Heart right ventricle (tissue), 16 donors: Measurements from ENCODE around the gene MED29. TPM values are rescaled to one million over a fixed set of nuclear protein-coding genes. Genes with fewer than 3 reads are reported as not detected.

Experiments
- ATAC-seq, 8 donors: fragments of 200-7000 bp; cut with Tn5 transposase; one replicate each; pipeline ENCODE4 v1.9.1; 2020; ENCODE audit warnings: mild to moderate bottlenecking in 8 of 8, moderate library complexity in 8 of 8, moderate number of reproducible peaks in 1 of 8
- DNase-seq, 2 donors: peaks; one replicate each; pipeline ENCODE4 v3.0.0-alpha.2; 2020
- H3K27ac ChIP-seq, 10 donors: fragments of 200-600 bp; sonication (generic) in 2 of 10; one replicate each; pipeline versions ENCODE4 v1.5.0 to v1.8.0; 2020 to 2022; ENCODE audit warnings: mild to moderate bottlenecking in 3 of 10
- H3K27me3 ChIP-seq, 7 donors: fragments of 200-600 bp; one replicate each; pipeline ENCODE4 v1.8.0; 2021 to 2022; ENCODE audit warnings: mild to moderate bottlenecking in 2 of 7
- H3K36me3 ChIP-seq, 9 donors: fragments of 200-600 bp; sonication (generic) in 1 of 9; one replicate each; pipeline versions ENCODE4 v1.5.0 to v1.8.0; 2020 to 2022; ENCODE audit warnings: mild to moderate bottlenecking in 2 of 9
- H3K4me1 ChIP-seq, 9 donors: fragments of 200-600 bp; sonication (generic) in 1 of 9; one replicate each; pipeline versions ENCODE4 v1.5.0 to v1.8.0; 2020 to 2022; ENCODE audit warnings: mild to moderate bottlenecking in 4 of 9
- H3K4me3 ChIP-seq, 10 donors: fragments of 200-600 bp; sonication (generic) in 2 of 10; one replicate each; pipeline versions ENCODE4 v1.5.0 to v1.8.0; 2020 to 2022; ENCODE audit warnings: mild to moderate bottlenecking in 7 of 10, moderate library complexity in 2 of 10
- H3K9me3 ChIP-seq, 11 donors: fragments of 200-600 bp in 10 of 11; sonication (generic) in 2 of 11; one replicate each; pipeline versions ENCODE4 v1.5.0 to v1.8.0; 2013 to 2022; ENCODE audit warnings: mild to moderate bottlenecking in 2 of 11, control low read depth in 1 of 11, moderate library complexity in 1 of 11
- WGBS, 2 donors: extraction: QIAGEN DNeasy Blood & Tissue Kit; methylation state at CpG; one replicate each; pipeline ENCODE4 v1.1.7; 2013; ENCODE audit warnings: inconsistent platforms in 1 of 2; 5-methylcytosine and 5-hydroxymethylcytosine counted together
- intact Hi-C, 10 donors: fragments of 100-400 bp; cut with DNase I; formaldehyde crosslinking; loops; one replicate each; pipeline versions ENCODE4 v1.11.1 to v1.14.2; 2022
- polyA plus RNA-seq, 2 donors: library from polyadenylated mRNA; stranded (reverse); fragments of 200-250 nt; gene quantifications; one replicate each; pipeline ENCODE4 v1.2.3, GENCODE V29; 2013
- total RNA-seq, 10 donors: library from RNA; stranded (reverse); fragmentation: NEBNext Ultra II Directional in 3 of 10; extraction: Animal tissue kit (Norgen Biotek cat#: 25700) in 3 of 10; gene quantifications; one replicate each; pipeline versions ENCODE4 v1.2.1 to v1.2.4, GENCODE V29; 2021 to 2023
- TF ChIP-seq, protein P1 (sequence below), 9 donors: fragments of 200-600 bp; sonication (generic) in 2 of 9; IDR thresholded peaks; one replicate each; pipeline versions ENCODE4 v1.5.0 to v1.8.0; 2021 to 2022; ENCODE audit warnings: antibody characterized with exemption in 9 of 9, mild to moderate bottlenecking in 5 of 9, moderate library complexity in 1 of 9
- donor health status: Arrhythmogenic right ventricular cardiomyopathy.
- donor health status: ischemic (EF 13 %, LVEDD 7.1; RV severe dilation, severe dysfunction).
- donor health status: healthy with polysubstance abuse.
- donor health status: DM: no; HTN: yes; CAD: no.
- donor health status: DM: no; HTN: no; CAD: no.
- donor health status: ischemic (EF 25% LVEDD 6.9; RV normal size, moderate dysfunction).
- donor health status: ischemic (EF 25% LVEDD 5.7; RV mildly dilated, moderate dysfunction).
- donor health status: healthy.
- donor health status: DM: yes; HTN: yes; CAD: no.
- donor health status: Ischemic cardiomyopathy.
- donor health status: ischemic (EF 35%, LVEDD 5.7; RV mildly dilated, moderate dysfunction).
- donor health status: nonischemic (EF 11% LVEDD 7.7; RV severe dilation, severe dysfunction).
- donor health status: DM: yes; HTN: yes; CAD: no.
- donor health status: PGD.
- donor health status: ischemic (EF 29% LVEDD 5.4; RV normal size, mild dysfunction).
- donor health status: nonischemic (EF 23%, LVEDD 6.1; RV moderate dilation, normal function).

The MED29 gene
- total and polyA plus RNA-seq, 12 donors = 16.2 to 32.3 (median 27.1) TPM

DNA sequence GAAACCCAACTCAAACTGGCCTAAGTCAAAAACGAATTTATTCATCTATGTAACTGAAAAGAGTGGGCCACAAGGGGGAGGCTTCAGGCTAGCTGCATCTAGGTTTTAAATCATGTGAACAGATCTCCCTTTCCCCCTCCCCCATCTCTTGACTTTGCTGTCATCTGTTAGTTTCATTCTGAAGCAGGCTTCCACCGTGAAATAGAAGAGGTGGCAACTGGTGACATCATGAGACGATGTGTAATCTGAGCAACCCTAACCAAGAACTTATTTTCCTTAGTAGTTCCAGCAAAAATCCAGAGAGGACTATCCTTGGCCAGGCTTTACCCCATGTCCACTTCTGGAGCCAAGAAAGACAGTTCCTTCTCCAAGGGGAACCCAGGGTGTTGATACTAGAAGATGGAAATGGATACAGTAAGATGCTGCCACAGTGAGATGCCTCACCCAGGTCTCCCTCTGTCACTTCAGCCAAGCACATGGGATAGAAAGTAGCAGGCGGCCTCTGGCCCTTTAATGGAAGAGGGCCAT is 39.6 kb upstream of the MED29 start:
- ATAC-seq (peak in 3 of 8 donors; percentile 31 to 54 (median 37)), DNase-seq (no peak)
- intact Hi-C loops = no loop called here
- Histone ChIP-seq H3K9me3 (no peaks in the 10 kb centered on the region), H3K27me3 (no peaks in the 10 kb centered on the region), H3K4me3 (no peak overlapping the region), H3K36me3 (peaks cover 0 to 91% (median 24%) of the 10 kb centered on the region in 9 donors), H3K4me1 (peaks cover 0 to 42% (median 30%) of the 10 kb centered on the region in 9 donors), H3K27ac (peak overlapping the region in 2 of 10 donors; percentile 16 to 23)
- TF ChIP-seq, protein P1, sequence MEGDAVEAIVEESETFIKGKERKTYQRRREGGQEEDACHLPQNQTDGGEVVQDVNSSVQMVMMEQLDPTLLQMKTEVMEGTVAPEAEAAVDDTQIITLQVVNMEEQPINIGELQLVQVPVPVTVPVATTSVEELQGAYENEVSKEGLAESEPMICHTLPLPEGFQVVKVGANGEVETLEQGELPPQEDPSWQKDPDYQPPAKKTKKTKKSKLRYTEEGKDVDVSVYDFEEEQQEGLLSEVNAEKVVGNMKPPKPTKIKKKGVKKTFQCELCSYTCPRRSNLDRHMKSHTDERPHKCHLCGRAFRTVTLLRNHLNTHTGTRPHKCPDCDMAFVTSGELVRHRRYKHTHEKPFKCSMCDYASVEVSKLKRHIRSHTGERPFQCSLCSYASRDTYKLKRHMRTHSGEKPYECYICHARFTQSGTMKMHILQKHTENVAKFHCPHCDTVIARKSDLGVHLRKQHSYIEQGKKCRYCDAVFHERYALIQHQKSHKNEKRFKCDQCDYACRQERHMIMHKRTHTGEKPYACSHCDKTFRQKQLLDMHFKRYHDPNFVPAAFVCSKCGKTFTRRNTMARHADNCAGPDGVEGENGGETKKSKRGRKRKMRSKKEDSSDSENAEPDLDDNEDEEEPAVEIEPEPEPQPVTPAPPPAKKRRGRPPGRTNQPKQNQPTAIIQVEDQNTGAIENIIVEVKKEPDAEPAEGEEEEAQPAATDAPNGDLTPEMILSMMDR (IDR thresholded peaks at IDR 0.05) = no peak
- 54 to 68% methylated on average over 4 of the region's 4 CpGs for WGBS, 2 donors

DNA sequence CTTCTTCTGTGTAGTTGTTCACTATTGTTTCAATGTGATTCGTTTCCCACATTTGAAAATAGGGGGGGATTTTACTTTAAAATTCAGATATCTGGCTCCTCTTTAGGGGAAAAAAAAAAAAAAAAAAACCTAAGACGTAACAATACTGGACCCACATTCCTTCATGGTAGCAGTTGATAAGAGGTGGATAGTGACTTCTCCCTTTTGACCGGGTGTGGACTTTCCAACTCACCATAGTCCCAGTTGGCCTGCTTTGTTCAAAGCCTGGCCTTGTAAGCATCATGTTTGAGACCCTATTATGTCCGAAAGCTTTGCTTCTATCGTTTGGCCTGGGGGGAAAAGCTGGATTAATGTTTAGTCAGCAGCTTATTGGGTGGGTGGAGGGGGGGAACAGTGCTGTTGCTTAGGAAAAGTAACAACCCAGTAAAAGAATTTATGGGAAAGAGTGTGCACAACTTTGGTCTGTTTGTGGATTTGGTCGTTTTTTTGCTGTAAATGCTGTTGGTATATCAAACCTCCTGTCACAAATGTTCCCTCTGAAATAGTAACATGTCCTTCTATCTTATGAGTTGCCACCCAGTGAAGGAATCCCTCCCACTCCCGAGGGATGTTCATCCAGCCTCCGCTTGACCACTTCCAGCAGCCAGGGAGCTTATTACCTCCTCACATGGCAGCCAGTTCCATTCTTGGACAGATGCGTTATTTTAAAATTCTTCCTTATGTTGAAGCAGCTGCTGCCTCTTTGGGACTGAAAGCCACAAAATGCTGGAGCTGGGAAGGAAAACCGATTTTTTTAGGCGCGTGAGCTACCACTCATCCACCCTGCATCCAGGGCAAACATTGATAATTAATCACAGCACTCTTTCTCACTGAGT is 38.6 kb upstream of the MED29 start:
- ATAC-seq (peak in 2 of 8 donors; percentile 38 to 48), DNase-seq (no peak)
- 74 to 78% methylated on average over 12 of the region's 12 CpGs for WGBS, 2 donors
- peak overlapping the region in 2 of 10 donors; percentile 16 to 23 for H3K27ac ChIP-seq
- peaks cover 0 to 33% (median 24%) of the 10 kb centered on the region in 9 donors for H3K4me1 ChIP-seq
- H3K36me3 ChIP-seq = peaks cover 0 to 98% (median 34%) of the 10 kb centered on the region in 9 donors
- intact Hi-C loops = no loop called here
- no peak overlapping the region for H3K4me3 ChIP-seq
- TF ChIP-seq, protein P1 (IDR thresholded peaks at IDR 0.05) = no peak
- no peaks in the 10 kb centered on the region for H3K27me3 ChIP-seq
- no peaks in the 10 kb centered on the region for H3K9me3 ChIP-seq

DNA sequence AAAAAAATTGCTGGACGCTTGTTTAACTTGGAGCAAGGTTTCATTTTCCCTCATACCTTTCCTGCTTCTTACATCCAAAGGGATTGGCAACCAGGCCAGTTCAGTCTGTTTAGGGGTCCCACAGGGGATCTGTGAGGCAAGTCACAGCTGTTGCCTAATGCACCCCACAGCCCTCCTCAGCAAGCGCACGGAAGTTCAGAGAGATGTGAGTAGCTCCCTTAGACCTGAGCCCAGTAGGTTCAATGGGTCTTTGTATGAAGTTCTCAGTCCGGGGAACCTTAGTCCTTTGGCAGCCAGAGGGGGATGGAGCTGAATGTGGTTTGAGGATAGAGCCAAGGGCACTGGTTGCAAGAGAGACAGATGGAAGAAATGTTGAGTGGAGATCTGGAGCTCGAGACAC is 35.9 kb upstream of the MED29 start:
- TF ChIP-seq, protein P1 (IDR thresholded peaks at IDR 0.05) = no peak
- intact Hi-C loops = no loop called here
- Histone ChIP-seq H3K9me3 (no peaks in the 10 kb centered on the region), H3K27ac (no peak overlapping the region), H3K27me3 (no peaks in the 10 kb centered on the region), H3K4me1 (peaks cover 0 to 17% (median 13%) of the 10 kb centered on the region in 9 donors), H3K36me3 (peaks cover 0 to 98% (median 55%) of the 10 kb centered on the region in 9 donors), H3K4me3 (no peak overlapping the region)
- DNase-seq (no peak), ATAC-seq (no peak)
- 94 to 95% methylated on average over 5 of the region's 5 CpGs for WGBS, 2 donors

DNA sequence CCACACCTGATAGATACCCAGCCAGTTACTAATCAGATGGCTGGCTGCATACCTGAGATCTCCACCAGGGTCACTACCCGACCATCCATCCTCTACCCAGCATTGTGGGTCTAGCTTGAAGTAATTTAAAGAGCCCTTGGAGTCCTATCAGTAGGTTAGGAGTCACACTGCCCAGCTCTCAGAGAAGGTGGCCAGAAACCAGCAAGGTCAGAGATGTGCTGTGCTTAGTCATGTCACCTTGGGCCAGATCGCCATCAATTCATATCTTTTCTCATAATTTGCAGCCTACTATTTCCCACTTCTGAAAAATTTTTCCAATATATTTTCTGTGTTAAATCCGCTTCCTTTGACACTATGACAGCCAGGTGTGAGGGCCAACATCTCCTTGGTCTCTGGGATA is 35.1 kb upstream of the MED29 start:
- Histone ChIP-seq H3K27me3 (no peaks in the 10 kb centered on the region), H3K27ac (no peak overlapping the region), H3K4me1 (peaks cover 0 to 16% (median 12%) of the 10 kb centered on the region in 9 donors), H3K36me3 (peaks cover 0 to 100% (median 58%) of the 10 kb centered on the region in 9 donors), H3K4me3 (no peak overlapping the region), H3K9me3 (no peaks in the 10 kb centered on the region)
- intact Hi-C loops = no loop called here
- WGBS, 2 donors = 87 to 90% methylated on average over 3 of the region's 3 CpGs
- TF ChIP-seq, protein P1 (IDR thresholded peaks at IDR 0.05) = no peak
- ATAC-seq (no peak), DNase-seq (no peak)
